Astrocyte (in vitro differentiated cells and primary cell): ENCODE results near the gene CBLL1. TPM values are rescaled to one million over a fixed set of nuclear protein-coding genes. Genes with fewer than 3 reads are reported as not detected.

Source experiments
- DNase-seq: peaks from one replicate; pipeline ENCODE4 v3.0.0-alpha.2; 2010; ENCODE audit warnings: low read depth
- FAIRE-seq: peaks from 2 replicates; lab custom pipeline; 2011; peaks lifted over from hg19 to GRCh38; lab: Jason Lieb, UNC
- H2AFZ ChIP-seq: 2 replicates; pipeline ENCODE4 v1.6.0; 2012; ENCODE audit warnings: low read depth, low read length, inconsistent platforms
- H3K27ac ChIP-seq: 2 replicates; pipeline ENCODE4 v1.5.1; 2011; ENCODE audit warnings: low read depth, low read length, inconsistent platforms
- H3K27me3 ChIP-seq: 2 replicates; pipeline ENCODE4 v1.6.0; 2011; ENCODE audit warnings: low read length, inconsistent platforms; ENCODE audit not compliant: insufficient read depth
- H3K36me3 ChIP-seq: 2 replicates; pipeline ENCODE4 v1.5.1; 2011; ENCODE audit warnings: low read length, inconsistent platforms; ENCODE audit not compliant: insufficient read depth
- H3K4me1 ChIP-seq: 2 replicates; pipeline ENCODE4 v1.5.1; 2011; ENCODE audit warnings: low read length, inconsistent platforms; ENCODE audit not compliant: insufficient read depth
- H3K4me2 ChIP-seq: 2 replicates; pipeline ENCODE4 v1.6.0; 2012; ENCODE audit warnings: low read length, inconsistent platforms
- H3K4me3 ChIP-seq: 2 replicates; pipeline ENCODE4 v1.5.1; 2011; ENCODE audit warnings: low read depth, mild to moderate bottlenecking, low read length, inconsistent platforms; ENCODE audit not compliant: insufficient read depth
- H3K79me2 ChIP-seq: 2 replicates; pipeline ENCODE4 v1.6.0; 2012; ENCODE audit warnings: mild to moderate bottlenecking, low read length, inconsistent platforms; ENCODE audit not compliant: insufficient read depth
- H3K9ac ChIP-seq: 2 replicates; pipeline ENCODE4 v1.6.0; 2012; ENCODE audit warnings: mild to moderate bottlenecking, low read length, inconsistent platforms
- H3K9me3 ChIP-seq: 2 replicates; pipeline ENCODE4 v1.5.1; 2012; ENCODE audit warnings: low read depth, mild to moderate bottlenecking, low read length, inconsistent platforms; ENCODE audit not compliant: insufficient read depth
- H4K20me1 ChIP-seq: 2 replicates; pipeline ENCODE4 v1.6.0; 2012; ENCODE audit warnings: low read length, inconsistent platforms; ENCODE audit not compliant: insufficient read depth
- H3K27ac Mint-ChIP-seq: one replicate; pipeline ENCODE4 v1.8.0; 2021; ENCODE audit warnings: mild to moderate bottlenecking, mixed read lengths; ENCODE audit not compliant: unreplicated experiment
- H3K27me3 Mint-ChIP-seq: one replicate; pipeline ENCODE4 v1.8.0; 2021; ENCODE audit warnings: low read depth, mixed read lengths; ENCODE audit not compliant: unreplicated experiment
- H3K36me3 Mint-ChIP-seq: one replicate; pipeline ENCODE4 v1.8.0; 2021; ENCODE audit warnings: low read depth, mixed read lengths; ENCODE audit not compliant: unreplicated experiment
- H3K4me1 Mint-ChIP-seq: one replicate; pipeline ENCODE4 v1.8.0; 2021; ENCODE audit warnings: low read depth, mixed read lengths; ENCODE audit not compliant: unreplicated experiment
- H3K4me3 Mint-ChIP-seq: one replicate; pipeline ENCODE4 v1.8.0; 2021; ENCODE audit warnings: mild to moderate bottlenecking, moderate library complexity, mixed read lengths; ENCODE audit not compliant: unreplicated experiment
- H3K9me3 Mint-ChIP-seq: one replicate; pipeline ENCODE4 v1.8.0; 2021; ENCODE audit warnings: mild to moderate bottlenecking, mixed read lengths; ENCODE audit not compliant: unreplicated experiment
- EZH2 ChIP-seq: IDR thresholded peaks from 2 replicates; pipeline ENCODE4 v1.6.1; 2012; ENCODE audit warnings: mild to moderate bottlenecking, low read length, inconsistent platforms; ENCODE audit not compliant: insufficient read depth
- total RNA-seq: library from RNA; stranded (reverse); gene quantifications from 2 replicates; pipeline ENCODE4 v1.2.1, GENCODE V29; 2021
- TF ChIP-seq, protein P1 (sequence below): IDR thresholded peaks from 2 replicates; pipeline ENCODE4 v1.5.1; 2011; ENCODE audit warnings: low read depth, mild to moderate bottlenecking, inconsistent platforms, low read length, moderate library complexity; ENCODE audit not compliant: insufficient read depth

CBLL1 gene
- total RNA-seq, 1 donor from 2014 or later: 27.3 TPM

DNA sequence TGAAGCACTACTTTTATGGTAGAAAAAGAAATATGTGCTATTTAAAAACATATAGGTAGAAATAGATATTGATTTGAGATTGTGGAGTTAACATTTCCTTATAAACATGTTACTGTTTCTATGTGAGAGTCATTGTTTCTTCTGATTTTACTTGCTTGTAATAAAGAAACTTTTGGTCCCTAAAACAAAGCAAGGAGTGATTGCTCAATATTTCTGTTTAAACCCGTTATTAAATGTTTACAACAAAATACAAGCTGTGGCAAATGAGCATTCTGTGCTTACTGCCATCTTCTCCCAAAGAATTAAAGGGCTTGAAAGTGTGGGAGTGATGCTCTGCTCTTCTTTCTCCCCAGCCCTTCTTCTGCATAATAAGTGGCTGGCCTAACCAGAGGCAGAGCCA lies 22.7 kb upstream of the CBLL1 start:
- Histone ChIP-seq H4K20me1 (no peaks in the 10 kb centered on the region), H2AFZ (no peak overlapping the region), H3K4me3 (no peak overlapping the region), H3K9me3 (no peaks in the 10 kb centered on the region), H3K27me3 (no peaks in the 10 kb centered on the region), H3K4me2 (no peak overlapping the region), H3K27ac (no peak overlapping the region), H3K9ac (no peak overlapping the region), H3K36me3 (no peaks in the 10 kb centered on the region), H3K79me2 (no peaks in the 10 kb centered on the region), H3K4me1 (no peaks in the 10 kb centered on the region)
- DNase-seq (no peak), FAIRE-seq (no peak)
- no peak for TF ChIP-seq EZH2
- TF ChIP-seq, protein P1, sequence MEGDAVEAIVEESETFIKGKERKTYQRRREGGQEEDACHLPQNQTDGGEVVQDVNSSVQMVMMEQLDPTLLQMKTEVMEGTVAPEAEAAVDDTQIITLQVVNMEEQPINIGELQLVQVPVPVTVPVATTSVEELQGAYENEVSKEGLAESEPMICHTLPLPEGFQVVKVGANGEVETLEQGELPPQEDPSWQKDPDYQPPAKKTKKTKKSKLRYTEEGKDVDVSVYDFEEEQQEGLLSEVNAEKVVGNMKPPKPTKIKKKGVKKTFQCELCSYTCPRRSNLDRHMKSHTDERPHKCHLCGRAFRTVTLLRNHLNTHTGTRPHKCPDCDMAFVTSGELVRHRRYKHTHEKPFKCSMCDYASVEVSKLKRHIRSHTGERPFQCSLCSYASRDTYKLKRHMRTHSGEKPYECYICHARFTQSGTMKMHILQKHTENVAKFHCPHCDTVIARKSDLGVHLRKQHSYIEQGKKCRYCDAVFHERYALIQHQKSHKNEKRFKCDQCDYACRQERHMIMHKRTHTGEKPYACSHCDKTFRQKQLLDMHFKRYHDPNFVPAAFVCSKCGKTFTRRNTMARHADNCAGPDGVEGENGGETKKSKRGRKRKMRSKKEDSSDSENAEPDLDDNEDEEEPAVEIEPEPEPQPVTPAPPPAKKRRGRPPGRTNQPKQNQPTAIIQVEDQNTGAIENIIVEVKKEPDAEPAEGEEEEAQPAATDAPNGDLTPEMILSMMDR: no peak
- no peaks in the 10 kb centered on the region for H3K27me3 Mint-ChIP-seq
- H3K9me3 Mint-ChIP-seq: no peaks in the 10 kb centered on the region
- peaks cover 13% of the 10 kb centered on the region for H3K4me1 Mint-ChIP-seq
- H3K36me3 Mint-ChIP-seq: no peaks in the 10 kb centered on the region
- no peak overlapping the region for H3K27ac Mint-ChIP-seq
- no peak overlapping the region for H3K4me3 Mint-ChIP-seq

DNA sequence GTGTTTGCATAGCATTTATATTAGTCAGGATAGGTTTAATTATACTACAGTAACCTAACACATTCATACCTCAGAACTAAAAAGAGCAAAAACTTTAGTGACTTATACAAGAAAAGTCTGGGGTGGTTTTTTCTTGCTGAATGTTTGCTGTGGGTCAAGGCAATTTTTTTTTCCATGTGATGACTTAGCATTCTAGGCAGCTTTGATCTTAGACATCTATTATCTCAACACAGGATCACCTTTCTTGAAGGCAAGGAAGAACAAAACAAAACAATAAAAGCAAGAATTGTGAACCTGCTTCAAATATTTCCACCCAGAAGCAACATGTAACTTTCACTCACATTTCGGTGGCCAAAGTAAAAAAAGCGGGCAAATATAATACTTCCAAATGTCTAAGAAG lies 20.7 kb upstream of the CBLL1 start:
- Histone ChIP-seq H3K4me1 (no peaks in the 10 kb centered on the region), H3K9me3 (no peaks in the 10 kb centered on the region), H2AFZ (no peak overlapping the region), H4K20me1 (no peaks in the 10 kb centered on the region), H3K79me2 (no peaks in the 10 kb centered on the region), H3K4me3 (no peak overlapping the region), H3K27me3 (peaks cover 8% of the 10 kb centered on the region), H3K36me3 (no peaks in the 10 kb centered on the region), H3K9ac (no peak overlapping the region), H3K27ac (no peak overlapping the region), H3K4me2 (no peak overlapping the region)
- TF ChIP-seq EZH2: no peak
- TF ChIP-seq, protein P1: no peak
- Mint-ChIP-seq H3K36me3 (no peaks in the 10 kb centered on the region), H3K4me3 (no peak overlapping the region), H3K27ac (no peak overlapping the region), H3K4me1 (peaks cover 11% of the 10 kb centered on the region), H3K27me3 (peaks cover 6% of the 10 kb centered on the region), H3K9me3 (no peaks in the 10 kb centered on the region)
- DNase-seq: no peak
- no peak for FAIRE-seq

DNA sequence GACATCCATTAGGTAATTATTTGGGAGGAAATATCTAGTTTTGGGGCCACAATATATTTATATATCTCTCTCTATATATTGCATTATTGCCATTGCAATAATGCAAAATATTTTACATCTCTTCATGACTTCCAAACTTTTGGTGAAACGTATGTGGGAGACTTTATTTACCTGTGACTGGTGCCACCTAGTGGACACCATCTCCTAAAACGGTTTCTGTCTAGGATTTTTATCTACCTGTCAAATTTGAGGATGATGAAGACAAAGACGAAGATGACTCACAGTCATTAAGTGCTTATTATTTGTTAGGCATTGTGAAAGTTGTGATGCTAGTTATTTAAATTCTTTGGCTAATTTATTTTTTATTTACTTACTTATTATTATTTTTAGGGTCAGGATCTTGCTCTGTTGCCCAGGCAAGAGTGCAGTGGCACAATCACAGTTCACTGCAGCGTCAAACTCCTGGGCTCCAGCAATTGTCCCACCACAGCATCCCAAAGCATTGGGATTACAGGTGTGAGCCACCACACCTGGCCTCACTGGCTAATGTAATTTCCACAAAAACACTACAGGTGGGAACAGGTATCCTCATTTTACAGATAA lies 18.7 kb upstream of the CBLL1 start:
- H3K27me3 ChIP-seq: peaks cover 11% of the 10 kb centered on the region
- Mint-ChIP-seq H3K36me3 (no peaks in the 10 kb centered on the region), H3K27ac (no peak overlapping the region), H3K4me3 (no peak overlapping the region), H3K27me3 (peaks cover 6% of the 10 kb centered on the region), H3K9me3 (no peaks in the 10 kb centered on the region), H3K4me1 (peaks cover 5% of the 10 kb centered on the region)
- H2AFZ ChIP-seq: no peak overlapping the region
- H3K9me3 ChIP-seq: no peaks in the 10 kb centered on the region
- no peak for TF ChIP-seq EZH2
- TF ChIP-seq, protein P1: peak; percentile 67
- H3K36me3 ChIP-seq: no peaks in the 10 kb centered on the region
- no peaks in the 10 kb centered on the region for H4K20me1 ChIP-seq
- H3K4me1 ChIP-seq: no peaks in the 10 kb centered on the region
- FAIRE-seq (peak; percentile 50), DNase-seq (peak; percentile 41)
- no peaks in the 10 kb centered on the region for H3K79me2 ChIP-seq
- H3K4me3 ChIP-seq: no peak overlapping the region
- H3K27ac ChIP-seq: no peak overlapping the region
- no peak overlapping the region for H3K4me2 ChIP-seq
- H3K9ac ChIP-seq: no peak overlapping the region
